Measurements from ENCODE around the gene CDK14.
"Not testable (repeated sequence)": the region's sequence is repeated elsewhere in the genome, so short reads cannot be mapped to it uniquely, and the experiment has no call there.

Gene CDK14

GRCh38 chr7:90723866-90724265, 127.7 kb downstream of the CDK14 start:
- no peak for DNase-seq

GRCh38 chr7:90726120-90726519, 130.0 kb downstream of the CDK14 start:
- no peak for DNase-seq

GRCh38 chr7:90726623-90727022, 130.5 kb downstream of the CDK14 start:
- no peak for DNase-seq

- DNase-seq = no peak
Measured at GRCh38 chr7:90727412-90727811, 131.3 kb downstream of the CDK14 start.

GRCh38 chr7:90728568-90728967, 132.4 kb downstream of the CDK14 start:
- no peak for DNase-seq

GRCh38 chr7:90735611-90736280, 139.6 kb downstream of the CDK14 start:
- not testable (repeated sequence) for DNase-seq

GRCh38 chr7:90736316-90736715, 140.2 kb downstream of the CDK14 start:
- no peak for DNase-seq

- DNase-seq = no peak
Measured at GRCh38 chr7:90736968-90737939, 141.1 kb downstream of the CDK14 start.

GRCh38 chr7:90738249-90738648, 142.1 kb downstream of the CDK14 start:
- DNase-seq = no peak

- no peak for DNase-seq
Measured at GRCh38 chr7:90739716-90740115, 143.6 kb downstream of the CDK14 start.

- no peak for DNase-seq
Measured at GRCh38 chr7:90740386-90740785, 144.3 kb downstream of the CDK14 start.

GRCh38 chr7:90743626-90744025, 147.5 kb downstream of the CDK14 start:
- no peak for DNase-seq

- no peak for DNase-seq
Measured at GRCh38 chr7:90747516-90747915, 151.4 kb downstream of the CDK14 start.

- no peak for DNase-seq
Measured at GRCh38 chr7:90749262-90749661, 153.1 kb downstream of the CDK14 start.

GRCh38 chr7:90749774-90750173, 153.7 kb downstream of the CDK14 start:
- no peak for DNase-seq

- DNase-seq = no peak
Measured at GRCh38 chr7:90751595-90751994, 155.5 kb downstream of the CDK14 start.

GRCh38 chr7:90752051-90752450, 155.9 kb downstream of the CDK14 start:
- no peak for DNase-seq

GRCh38 chr7:90755041-90755440, 158.9 kb downstream of the CDK14 start:
- no peak for DNase-seq

- DNase-seq = no peak
Measured at GRCh38 chr7:90756366-90756765, 160.2 kb downstream of the CDK14 start.

- not testable (repeated sequence) for DNase-seq
Measured at GRCh38 chr7:90757565-90757950, 161.4 kb downstream of the CDK14 start.

- DNase-seq = no peak
Measured at GRCh38 chr7:90758933-90759562, 162.9 kb downstream of the CDK14 start.

- DNase-seq = no peak
Measured at GRCh38 chr7:90759710-90760109, 163.6 kb downstream of the CDK14 start.

GRCh38 chr7:90760892-90761291, 164.8 kb downstream of the CDK14 start:
- DNase-seq = no peak

- no peak for DNase-seq
Measured at GRCh38 chr7:90761584-90761983, 165.5 kb downstream of the CDK14 start.

Measured in activated CD8-positive, alpha-beta memory T cell treated with anti-CD3 and anti-CD28 coated beads, Interleukin-2, amount 50 U/mL, for 48 hours (primary cell).